GM21526 (cell line): ENCODE data around the gene CTNND1.
"Not testable (repeated sequence)": the region's sequence is repeated elsewhere in the genome, so short reads cannot be mapped to it uniquely, and the experiment has no call there.

Experiments used
- ATAC-seq: cut with Tn5 transposase; IDR thresholded peaks from one replicate; pipeline ENCODE4 v1.9.1; 2021; ENCODE audit warnings: moderate library complexity; ENCODE audit not compliant: unreplicated experiment, low FRiP score

The CTNND1 gene

DNA sequence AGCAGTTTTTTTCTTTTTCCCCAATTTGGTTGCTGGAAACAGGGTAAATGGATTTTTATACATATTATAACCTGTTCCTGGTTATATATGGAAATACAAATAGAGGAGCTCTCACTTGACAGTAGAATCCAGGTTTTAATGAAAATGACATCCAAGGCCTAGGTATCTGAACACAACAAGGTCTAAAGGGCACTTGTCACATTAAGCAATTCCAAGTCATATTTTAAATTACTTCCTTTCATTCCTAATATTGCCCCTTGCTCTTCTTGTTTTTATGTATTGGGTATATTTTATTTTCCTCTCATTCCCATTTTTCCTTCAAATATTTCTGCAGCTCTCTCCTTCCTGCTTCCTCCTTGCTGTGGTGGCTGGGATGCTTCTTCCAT is 27.1 kb downstream of the CTNND1 start:
- no peak for ATAC-seq

DNA sequence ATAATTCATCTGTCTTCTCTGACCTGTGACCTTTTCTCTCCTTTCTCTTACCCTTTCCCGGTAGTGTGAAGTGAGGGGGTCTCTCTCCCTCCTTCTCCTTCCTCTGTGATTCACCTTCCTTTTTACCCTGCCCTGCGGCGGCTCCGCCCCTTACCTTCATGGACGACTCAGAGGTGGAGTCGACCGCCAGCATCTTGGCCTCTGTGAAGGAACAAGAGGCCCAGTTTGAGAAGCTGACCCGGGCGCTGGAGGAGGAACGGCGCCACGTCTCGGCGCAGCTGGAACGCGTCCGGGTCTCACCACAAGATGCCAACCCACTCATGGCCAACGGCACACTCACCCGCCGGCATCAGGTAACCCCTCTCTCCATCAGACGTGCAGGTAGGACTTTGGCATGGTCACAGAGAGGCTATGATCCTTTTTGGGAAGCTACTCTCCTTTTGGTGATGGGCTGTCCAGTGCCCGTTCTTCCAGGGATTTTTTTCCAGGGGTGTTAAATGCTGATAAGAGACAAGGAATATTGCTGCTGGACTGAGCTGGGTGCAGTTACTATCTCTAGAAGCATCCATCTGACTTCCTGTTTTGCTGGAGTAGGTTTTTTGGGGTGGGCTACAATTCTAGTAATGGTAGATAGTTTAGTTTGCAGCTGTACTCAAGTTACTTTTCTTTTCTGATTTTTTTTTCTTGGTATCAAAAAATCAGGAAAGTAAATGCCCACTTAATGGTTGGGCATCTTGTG is 29.9 kb downstream of the CTNND1 start:
- ATAC-seq, result no peak

DNA sequence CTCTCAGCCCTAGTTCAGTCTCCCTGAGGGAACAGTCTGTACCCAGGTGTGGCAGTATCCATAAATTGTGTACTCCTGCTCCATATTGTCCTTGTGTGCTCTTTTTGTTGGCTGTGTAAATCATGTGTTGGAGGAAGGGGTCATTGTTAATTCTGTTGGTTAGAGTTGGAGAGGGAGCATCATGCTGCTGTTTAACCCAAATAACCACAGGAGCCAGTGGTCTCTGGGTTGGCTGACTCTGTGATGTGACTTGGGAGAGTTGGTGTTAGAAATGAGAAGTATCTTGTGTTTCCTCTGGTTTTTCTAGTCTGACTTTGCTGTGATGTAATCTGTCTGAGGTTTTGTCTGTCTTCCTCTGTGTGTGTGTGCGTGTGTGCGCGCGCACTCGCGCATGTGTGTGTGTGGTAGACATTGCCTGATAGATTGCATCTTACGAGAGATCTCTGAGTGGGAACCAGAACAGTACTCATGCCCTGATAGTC is 30.5 kb downstream of the CTNND1 start:
- peak; percentile 84 for ATAC-seq

DNA sequence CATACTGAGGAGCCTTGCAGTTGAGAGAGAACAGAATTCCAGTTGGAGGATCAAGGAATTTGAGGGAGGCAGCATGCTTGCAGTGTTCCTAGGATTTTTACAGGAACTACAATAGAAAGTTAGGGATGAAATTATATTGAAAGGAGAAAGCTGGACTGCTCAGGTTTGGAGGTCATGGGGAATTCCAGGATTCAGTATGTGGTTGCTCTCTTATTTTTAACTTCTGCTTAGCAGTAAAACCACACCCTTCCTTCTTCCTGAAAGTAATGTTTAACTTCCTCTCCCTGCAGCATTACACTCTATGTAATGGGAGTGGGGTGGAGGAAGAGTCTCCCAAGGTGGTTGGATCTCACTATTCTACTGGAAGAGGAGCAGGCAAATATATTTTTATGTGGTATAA is 31.3 kb downstream of the CTNND1 start:
- no peak for ATAC-seq

DNA sequence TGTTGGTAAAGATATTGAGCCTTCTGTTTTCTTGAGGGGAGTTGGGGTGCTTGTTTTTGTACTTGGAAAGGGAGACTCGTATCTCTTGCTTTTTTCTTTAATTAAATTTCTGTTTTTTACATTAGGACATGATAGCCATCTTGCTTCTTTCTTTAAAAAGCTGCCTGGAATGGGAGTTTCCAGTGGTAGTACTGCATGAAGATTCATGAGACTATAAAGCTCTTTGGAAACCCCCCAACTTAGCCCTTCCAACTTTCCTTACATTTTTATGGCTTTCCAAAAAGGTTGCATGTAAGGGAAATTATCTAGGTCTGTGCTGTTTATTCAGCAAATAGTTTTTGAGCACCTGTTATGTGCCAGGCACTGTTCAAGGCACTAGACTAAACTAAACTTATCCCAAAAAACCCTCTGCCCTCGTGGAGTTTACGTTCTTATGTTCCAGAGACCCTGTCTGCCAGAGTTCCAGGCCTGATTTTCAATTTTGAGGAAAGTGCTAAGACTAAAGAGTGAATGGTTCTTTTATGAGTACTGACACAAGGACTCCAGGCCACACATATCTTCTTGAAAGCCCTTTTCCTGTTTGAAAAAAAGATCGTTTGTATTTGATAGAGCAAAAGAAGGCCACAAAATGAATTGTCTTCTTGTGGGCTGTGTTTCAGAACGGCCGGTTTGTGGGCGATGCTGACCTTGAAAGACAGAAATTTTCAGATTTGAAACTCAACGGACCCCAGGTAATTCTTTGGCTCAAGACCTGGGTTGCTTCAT is 31.9 kb downstream of the CTNND1 start:
- ATAC-seq, result no peak

DNA sequence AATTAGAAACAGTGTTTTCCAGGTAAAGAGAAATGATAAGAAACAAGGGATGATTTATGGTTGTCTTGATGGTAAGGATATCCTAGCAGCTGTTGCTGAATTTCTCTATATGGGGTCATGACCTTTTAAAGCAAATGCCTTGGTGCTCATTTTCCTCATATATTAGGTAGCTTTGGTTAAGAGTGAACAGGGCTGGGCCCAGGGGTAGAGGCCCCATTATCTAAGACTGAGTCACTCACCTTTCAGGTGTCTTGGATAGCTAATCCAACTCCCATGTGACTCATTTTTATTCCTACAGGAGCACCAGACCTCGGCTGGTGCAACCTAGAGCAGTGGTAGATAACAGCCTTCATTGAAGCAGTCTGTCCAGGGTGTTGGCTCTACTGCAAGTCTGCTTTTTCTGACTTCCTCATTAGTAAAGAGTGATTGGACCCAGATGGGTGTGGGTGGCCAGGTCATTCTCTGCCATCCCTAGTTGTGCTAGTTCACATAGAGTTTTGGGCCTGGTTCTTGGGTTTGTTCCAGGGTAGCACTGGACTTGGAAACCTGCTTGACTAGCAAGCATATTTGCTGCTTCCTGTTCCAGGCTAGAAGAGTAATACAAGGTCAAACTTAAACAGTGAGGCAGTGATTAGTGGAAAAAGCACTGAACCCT is 37.4 kb downstream of the CTNND1 start:
- ATAC-seq, result no peak

DNA sequence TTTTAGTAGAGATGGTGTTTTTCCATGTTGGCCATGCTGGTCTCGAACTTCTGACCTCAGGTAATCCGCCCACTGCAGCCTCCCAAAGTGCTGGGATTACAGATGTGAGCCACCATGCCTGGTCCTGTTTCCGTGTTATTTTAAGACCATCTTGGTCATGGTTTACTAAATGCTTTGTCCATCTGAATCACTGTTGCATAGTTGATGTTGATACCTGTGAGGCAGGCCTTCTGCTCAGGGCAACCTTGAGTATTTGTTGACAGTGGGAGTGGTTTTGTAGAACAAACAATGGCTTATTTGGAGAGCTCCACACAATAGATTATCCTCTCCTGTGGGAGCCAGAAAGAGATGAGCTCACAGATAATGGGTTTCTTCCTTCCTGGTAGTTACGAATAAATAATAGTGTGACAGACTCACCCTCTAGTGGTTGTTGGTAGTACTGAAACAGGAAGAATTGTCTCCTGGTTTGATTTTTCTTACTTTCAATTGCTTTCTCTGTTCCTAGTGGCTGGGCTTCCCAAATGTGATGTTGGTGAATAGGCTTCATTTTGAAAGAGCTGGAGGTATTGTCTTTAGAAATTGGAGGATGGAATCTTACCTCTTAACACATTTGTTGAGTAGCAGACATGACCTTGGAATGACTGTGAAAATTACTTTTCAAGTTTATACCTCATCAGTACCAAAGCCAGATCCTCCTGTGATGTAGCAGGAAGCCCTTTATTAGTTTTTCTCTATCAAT is 39.0 kb downstream of the CTNND1 start:
- ATAC-seq, result peak; percentile 73

DNA sequence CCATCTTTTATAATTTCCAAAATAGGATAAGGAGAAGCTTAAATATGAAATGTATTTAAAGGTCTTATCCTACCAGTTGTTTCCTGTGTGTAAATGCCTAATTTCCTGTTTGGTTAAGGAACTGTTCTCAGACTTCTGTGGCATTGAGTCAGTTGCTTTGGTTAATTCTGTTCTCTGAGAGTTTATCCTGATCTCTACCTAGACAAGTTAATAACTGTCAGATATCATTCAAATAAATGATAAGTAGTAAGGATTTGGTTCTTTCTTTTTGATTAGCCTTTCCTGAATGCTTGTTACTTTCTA is 39.5 kb downstream of the CTNND1 start:
- ATAC-seq, result no peak

DNA sequence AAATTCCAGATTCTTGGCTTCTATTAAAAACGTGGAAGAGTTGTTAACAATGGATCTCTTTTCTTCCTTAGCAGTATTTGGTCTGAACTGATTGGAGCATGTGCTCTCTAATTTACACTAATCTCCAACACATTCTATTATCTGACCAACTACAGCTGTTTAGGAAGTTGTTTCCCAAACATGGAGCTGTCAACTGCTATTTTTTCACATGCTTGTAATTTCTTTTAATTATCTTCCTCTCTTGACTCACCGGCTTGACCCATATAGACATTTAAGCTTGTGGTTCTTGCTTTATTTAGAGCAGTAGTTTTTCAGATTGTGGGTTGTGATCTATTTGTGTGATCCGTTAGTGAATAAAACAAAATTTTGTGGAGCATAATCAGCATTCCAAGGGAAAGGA is 40.8 kb downstream of the CTNND1 start:
- no peak for ATAC-seq

DNA sequence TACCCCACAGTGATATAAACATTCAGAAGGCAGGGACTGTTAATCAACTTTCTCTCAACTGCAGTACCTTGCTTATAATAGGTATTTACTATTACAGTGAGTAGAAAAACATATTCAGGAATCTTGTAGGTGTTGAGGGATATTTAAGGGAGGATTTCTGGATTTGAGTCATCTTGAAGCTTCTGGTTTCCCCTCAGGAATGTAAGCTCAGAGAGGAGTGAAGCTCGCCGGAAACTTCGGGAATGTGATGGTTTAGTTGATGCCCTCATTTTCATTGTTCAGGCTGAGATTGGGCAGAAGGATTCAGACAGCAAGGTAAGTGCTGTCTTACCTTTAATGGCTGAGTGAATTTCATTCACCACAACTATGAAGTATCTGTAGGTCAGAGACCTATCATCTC is 42.9 kb downstream of the CTNND1 start:
- no peak for ATAC-seq

DNA sequence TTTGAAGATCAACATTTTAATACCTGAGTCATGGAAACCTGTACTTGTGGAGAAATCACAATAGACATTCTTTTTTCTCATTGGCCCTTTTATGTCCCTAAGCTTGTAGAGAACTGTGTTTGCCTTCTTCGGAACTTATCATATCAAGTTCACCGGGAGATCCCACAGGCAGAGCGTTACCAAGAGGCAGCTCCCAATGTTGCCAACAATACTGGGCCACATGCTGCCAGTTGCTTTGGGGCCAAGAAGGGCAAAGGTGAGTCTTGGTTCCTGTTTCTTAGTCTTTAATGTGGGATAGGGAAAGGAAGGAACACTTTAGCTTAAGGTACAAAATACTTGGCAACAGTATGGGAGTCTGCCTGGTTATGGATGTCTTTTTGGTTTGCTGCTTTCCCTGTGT is 44.2 kb downstream of the CTNND1 start:
- ATAC-seq, result no peak

DNA sequence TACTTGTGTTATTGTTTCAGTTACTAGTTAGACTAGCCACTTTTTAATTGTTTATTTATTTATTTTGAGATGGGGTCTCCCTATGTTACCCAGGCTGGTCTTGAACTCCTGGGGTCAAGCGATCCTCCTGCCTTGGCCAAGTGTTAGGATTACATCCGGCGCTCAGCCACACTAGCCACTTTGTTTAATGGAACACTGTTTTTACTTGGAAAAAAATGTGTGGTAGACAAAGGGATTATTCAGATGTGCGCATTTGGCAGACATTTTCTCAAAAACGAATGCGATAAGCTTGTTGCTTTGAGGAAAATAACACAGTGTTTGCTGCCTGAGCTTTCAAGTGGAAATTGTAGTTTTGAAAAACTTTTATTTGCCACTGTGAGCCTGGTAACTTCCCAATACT is 51.0 kb downstream of the CTNND1 start:
- ATAC-seq, result no peak

DNA sequence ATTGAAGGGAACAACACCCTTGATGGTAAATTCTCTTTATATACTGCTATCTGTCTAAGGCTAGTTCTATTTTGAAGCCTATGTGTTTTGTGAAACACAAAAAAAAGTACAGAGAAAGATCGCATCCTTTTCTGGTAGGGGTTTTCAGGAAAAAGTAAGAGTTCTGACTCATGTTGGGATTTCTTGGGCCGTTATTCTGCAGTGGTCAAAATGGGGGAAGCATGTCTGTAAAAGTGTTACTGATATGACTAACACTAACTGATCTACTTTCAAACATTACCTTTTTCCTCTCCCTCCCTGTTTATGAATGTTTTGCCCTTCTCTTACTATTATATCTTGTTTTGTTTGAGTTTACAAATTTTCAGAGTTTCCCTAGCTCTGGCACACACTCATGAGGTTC is 53.9 kb downstream of the CTNND1 start:
- ATAC-seq, result peak; percentile 69

DNA sequence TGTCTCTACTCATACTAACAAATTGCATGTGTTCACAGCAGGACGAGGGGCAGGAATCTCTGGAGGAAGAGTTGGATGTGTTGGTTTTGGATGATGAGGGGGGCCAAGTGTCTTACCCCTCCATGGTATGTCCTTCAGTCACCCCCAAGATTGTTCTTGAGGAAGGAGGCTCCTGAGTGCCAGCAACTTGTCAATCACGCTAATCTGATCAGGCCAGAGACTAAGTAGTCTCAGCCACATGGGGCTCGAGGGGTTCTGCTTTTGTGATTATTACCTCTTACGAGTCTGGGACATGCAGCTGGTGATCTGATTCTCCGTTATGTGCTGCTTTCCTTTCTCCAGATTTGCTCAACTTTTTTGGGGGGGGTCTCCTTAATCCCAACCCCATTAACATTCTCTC is 54.3 kb downstream of the CTNND1 start:
- peak; percentile 32 for ATAC-seq

DNA sequence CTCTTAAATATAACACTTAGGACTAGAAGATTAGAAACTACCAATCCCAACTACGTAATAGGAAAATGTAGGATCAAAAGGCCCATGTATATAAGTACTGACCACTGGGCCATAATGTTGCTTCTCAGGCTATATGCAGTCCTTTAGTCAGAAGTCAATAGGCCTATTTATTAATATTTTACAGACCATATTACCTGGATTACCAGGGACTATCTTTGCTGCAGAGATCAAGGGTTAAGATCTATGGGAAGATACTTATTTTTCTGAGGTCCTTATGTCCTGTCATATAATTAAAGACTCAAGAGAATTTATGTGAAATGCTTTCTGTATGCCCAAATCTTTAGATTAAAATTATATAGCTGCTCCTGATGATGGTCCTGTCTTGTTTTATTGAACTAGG is 57.2 kb downstream of the CTNND1 start:
- no peak for ATAC-seq

DNA sequence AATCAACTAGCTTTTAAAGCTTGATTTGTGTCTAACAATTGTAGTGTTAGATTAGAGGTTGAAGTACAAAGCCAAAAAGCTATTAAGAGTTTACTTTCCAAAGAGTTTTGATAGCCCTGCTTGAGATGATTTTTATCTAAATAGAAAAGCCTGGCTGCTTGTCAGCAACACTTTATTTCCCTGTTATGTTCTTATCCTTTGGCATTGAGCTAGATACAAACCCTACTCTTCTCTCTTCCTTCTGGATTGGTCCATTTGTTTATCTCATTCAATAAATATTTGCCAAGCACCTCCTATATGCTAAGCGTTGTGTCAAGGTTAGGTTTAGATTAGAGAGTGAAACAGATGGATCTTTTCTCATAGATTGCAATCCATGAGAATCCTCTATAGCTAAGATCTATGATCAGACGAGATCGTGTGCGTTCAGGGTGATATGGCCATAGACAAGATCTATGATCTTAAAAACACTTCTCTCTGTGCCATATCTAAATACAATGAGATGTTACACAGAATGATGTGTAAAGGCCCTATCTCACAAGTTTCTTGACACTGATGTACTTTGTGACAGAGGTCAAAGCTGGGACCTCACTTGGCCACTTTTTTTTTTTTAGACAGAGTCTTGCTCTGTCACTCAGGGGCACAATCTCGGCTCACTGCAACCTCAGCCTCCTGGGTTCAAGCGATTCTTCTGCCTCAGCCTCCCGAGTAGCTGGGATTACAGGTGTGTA is 57.8 kb downstream of the CTNND1 start:
- no peak for ATAC-seq

DNA sequence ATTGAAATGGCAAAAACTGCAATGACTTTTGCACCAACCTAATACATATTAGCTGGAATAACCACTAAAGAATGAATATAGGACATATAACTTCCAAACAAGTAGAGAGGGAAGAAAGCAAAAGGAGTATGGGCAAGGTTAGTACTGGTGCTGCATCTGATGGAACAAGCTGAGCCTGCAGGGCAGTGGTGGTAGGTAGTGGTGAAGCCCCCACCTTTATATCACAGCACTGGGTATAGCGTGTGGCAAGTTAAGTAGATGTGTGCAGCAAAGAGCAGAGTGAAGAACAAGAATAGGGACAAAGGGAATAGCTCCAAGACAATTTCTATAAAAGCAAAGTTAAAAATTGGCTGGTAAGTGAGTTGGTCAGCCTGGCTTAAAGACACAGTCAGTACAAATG is 62.3 kb downstream of the CTNND1 start:
- no peak for ATAC-seq

DNA sequence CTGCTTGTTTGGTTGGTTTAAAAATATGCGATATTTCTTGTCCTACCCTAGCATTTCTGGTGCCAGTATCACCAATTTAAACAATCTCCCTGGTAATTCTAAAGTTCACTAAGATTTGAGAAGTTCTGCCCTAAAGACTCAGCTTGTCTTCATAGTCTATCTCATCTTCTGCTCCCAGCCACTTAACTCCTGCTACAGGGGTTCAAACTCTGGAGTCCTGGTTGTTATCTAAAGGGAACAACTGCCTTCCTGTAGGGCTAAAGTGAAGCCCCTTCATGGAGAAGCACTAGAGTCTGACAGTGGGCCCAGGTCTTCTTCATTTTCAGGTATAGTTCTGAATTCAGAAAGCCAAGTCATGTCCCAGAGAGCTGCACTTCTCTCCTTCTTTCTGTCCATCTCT is 73.2 kb downstream of the CTNND1 start:
- ATAC-seq, result no peak

DNA sequence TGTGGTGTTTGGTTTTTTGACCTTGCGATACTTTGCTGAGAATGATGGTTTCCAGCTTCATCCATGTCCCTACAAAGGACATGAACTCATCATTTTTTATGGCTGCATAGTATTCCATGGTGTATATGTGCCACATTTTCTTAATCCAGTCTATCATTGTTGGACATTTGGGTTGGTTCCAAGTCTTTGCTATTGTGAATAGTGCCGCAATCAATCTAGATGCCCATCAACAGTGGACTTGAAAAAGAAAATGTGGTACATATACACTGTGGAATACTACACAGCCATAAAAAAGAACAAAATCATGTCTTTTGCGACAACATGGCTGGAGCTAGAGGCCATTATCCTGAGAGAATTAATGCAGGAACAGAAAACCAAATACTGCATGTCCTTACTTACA is 77.0 kb downstream of the CTNND1 start:
- ATAC-seq, result not testable (repeated sequence)

DNA sequence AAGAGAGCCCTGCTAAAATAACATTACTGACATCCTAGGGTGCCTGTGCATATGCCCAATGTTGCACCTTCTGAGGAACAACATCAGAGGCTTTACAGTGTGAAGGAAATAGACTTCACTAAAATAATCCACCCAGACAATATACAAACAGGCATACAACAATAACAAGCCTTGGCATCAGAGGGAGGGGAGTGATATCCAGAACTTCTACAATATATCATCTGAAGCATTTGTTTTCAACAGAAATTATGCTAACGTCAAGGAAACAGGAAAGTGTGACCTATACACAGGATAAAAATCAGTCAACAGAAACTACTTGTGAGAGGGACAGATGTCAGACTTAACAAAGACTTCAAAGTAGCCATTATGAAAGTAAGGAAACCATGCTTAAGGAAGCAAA is 81.3 kb downstream of the CTNND1 start:
- ATAC-seq, result no peak
